IPS DF 19.7 (cell line): ENCODE measurements around the gene MAPT.
"Not testable (repeated sequence)": the region's sequence is repeated elsewhere in the genome, so short reads cannot be mapped to it uniquely, and the experiment has no call there.

Experiments
- DNase-seq: peaks from one replicate; pipeline ENCODE4 v3.0.0-alpha.2; 2013; ENCODE audit warnings: low read depth, low spot score

Gene MAPT

GRCh38 chr17:46008591-46008990 is 114.2 kb downstream of the MAPT start:
- no peak for DNase-seq

- DNase-seq: no peak
These were observed 115.6 kb downstream of the MAPT start for GRCh38 chr17:46009681-46010596.

- DNase-seq: no peak
These were observed 116.3 kb downstream of the MAPT start for GRCh38 chr17:46010597-46011186.

GRCh38 chr17:46011711-46012505 is 117.6 kb downstream of the MAPT start:
- no peak for DNase-seq

- no peak for DNase-seq
These were observed 118.2 kb downstream of the MAPT start for GRCh38 chr17:46012506-46013079.

GRCh38 chr17:46013127-46013501 is 118.8 kb downstream of the MAPT start:
- no peak for DNase-seq

- DNase-seq: no peak
These were observed 119.3 kb downstream of the MAPT start for GRCh38 chr17:46013502-46014165.

- DNase-seq: not testable (repeated sequence)
These were observed 125.1 kb downstream of the MAPT start for GRCh38 chr17:46019408-46019925.

GRCh38 chr17:46020023-46020761 is 125.8 kb downstream of the MAPT start:
- DNase-seq: no peak

GRCh38 chr17:46020998-46021397 is 126.6 kb downstream of the MAPT start:
- no peak for DNase-seq

- not testable (repeated sequence) for DNase-seq
These were observed 129.0 kb downstream of the MAPT start for GRCh38 chr17:46023366-46023765.

GRCh38 chr17:46023783-46024388 is 129.5 kb downstream of the MAPT start:
- DNase-seq: no peak

- DNase-seq: no peak
These were observed 130.2 kb downstream of the MAPT start for GRCh38 chr17:46024590-46024989.

GRCh38 chr17:46025060-46025459 is 130.7 kb downstream of the MAPT start:
- DNase-seq: no peak

GRCh38 chr17:46025510-46026165 is 131.3 kb downstream of the MAPT start:
- no peak for DNase-seq

GRCh38 chr17:46026166-46027047 is 132.1 kb downstream of the MAPT start:
- DNase-seq: no peak

GRCh38 chr17:46027048-46027975 is 133.0 kb downstream of the MAPT start:
- no peak for DNase-seq
